GM19467 (cell line): ENCODE data around the gene STAC.
"Not testable (repeated sequence)": the region's sequence is repeated elsewhere in the genome, so short reads cannot be mapped to it uniquely, and the experiment has no call there.

Experiments used
- ATAC-seq: cut with Tn5 transposase; IDR thresholded peaks from one replicate; pipeline ENCODE4 v1.9.1; 2021; ENCODE audit warnings: mild to moderate bottlenecking, moderate library complexity; ENCODE audit not compliant: unreplicated experiment

Gene STAC

DNA sequence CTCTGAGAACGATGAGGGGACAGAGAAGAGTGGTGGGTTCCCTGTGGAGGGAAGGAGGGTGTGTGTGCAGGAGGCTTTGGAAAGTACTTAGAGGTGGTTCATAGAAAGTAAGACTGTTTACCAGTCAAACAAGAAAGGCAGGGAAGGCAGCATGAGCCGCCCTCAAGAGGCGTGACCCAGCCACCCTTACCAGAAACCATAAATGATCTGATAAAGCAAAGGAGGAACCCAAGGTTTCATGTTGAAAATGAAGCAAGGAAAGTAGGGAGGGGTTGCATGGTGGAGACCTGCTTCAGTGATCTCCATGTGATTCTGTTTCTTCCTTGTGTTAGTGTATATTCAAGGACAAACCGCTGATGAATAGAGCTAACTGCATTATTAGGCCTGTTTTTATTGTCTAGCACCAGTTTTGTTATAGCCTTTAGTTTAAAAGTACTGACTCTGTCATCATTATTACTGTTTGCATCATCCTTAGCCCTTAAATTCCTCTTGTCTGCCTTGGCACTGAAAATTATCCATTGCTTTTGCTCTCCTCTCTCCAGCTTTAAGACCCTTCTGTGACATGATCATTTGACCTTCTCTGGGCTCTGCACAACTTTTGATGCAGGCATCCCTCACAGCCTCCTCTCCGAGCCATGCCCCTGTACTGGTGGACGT lies 96.1 kb downstream of the STAC start:
- ATAC-seq: no peak

DNA sequence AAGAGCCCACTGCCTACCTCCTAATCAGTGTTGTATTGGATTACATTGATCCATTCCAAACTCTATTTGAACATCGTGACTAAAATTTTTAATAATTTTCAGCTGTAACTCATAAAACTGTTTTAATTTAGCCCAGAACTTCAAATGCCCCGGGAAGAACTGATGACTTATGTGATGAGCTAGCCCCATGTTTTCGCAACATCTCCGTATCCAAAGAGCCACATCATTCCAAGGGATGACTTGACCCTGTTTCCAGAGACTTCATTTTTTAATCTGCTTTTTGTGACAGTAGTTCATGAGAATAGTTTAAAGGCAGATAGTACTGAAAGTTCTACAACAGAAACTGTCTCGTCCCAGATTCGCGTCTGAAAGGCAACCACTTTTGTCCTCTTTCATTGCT lies 97.4 kb downstream of the STAC start:
- no peak for ATAC-seq

DNA sequence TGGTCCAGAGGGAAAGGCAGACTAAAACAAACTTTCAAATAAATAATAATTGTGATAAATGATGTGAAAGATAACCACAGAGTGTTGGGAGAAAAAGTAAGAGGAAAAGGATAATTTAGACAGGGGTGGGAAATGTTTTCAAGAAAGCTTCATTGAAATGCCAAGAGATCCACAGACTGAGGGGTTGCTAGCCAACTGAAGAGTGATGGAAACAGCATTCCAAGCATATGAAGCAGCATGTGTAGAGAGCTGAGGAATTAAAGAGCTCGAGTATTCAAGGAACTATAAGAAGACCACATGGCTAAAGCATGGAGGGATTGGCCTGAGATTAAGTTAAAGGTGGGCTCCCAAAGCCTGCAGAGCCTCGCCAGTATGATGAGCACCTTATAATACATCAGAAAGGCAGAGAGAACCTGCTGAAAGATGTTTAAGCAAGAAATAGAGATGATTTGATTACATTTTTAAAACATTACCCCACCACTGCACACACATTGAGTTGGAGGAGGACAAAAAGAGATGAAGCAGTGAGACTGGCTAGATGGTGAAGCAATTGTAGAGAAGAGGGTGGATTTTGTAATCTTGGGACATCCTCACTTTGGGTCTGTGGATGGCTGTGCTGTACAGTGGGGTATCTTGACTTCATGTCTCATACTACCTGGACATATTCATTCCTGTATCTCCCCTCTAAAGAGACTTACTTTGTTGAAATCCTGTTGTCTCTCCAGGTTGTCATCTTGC lies 100.8 kb downstream of the STAC start:
- ATAC-seq: no peak

DNA sequence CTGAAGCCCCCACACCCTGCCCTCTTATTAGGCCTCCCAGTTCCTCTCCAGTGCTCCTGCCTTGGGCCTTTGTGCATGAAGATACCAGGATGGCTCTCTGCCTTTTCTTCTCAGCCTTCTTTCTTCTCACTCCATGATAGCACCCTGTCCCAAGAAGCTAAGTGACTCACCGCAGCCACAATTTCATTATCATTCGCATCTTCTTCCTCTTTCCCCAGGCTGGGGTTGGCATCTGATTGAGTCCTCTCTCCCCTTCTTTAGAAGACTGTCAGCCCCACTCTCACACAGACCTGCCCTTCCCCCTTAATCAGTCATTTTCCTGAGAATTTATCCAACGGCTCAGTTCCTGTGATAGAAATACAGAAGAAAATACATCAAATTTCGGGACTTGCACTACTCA lies 102.0 kb downstream of the STAC start:
- no peak for ATAC-seq

DNA sequence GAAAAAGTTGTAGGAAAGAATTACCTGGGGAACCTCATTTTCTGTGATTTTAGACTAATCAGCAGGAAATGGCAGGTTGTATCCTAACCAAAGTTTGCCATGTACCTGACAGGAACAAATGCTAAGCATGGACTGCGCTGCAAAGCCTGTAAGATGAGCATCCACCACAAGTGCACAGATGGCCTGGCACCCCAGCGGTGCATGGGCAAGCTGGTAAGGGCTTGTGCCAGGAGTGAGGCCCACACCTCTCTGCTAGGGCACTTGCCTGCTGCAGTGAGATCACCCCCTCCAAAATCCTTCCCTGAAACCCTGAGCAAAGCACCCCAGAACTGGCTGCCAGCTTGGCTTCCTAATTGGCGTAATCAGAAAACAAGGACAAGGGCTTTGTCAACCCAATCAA lies 102.6 kb downstream of the STAC start:
- no peak for ATAC-seq

DNA sequence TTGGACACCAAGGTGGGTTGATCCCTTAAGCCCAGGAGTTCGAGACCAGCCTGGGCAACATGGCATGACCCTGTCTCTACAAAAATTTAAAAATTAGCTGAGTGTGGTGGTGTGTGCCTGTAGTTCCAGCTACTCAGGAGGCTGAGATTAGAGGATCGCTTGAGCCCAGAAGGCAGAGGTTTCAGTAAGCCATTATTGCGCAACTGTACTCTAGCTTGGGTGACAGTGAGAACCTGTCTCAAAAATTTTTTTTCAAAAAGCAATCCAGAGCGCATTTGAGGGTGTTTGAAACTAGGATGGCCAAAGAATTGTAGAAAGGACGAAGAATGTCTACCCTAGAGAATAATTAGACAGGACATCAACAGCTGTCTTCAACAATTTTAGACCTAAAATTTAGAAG lies 103.4 kb downstream of the STAC start:
- ATAC-seq: no peak

DNA sequence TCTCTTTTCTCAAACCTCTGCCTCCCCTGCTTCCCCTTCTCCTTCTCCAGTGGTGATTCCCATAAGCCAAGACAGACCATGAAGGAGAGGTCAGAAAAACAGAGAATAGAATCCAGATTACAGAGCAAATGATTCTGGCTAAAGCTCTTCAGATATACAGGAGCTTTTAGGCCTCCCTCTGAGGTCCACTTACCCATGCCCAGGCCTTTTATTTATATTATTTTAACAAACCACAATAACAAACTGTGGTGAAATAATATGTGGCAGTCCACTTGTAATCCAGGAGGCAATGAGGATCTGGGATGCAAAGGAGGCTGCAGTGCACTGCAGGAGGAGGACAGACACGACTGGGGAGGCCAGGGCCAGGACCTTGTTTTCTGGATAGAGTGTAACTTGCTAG lies 104.1 kb downstream of the STAC start:
- ATAC-seq: no peak

DNA sequence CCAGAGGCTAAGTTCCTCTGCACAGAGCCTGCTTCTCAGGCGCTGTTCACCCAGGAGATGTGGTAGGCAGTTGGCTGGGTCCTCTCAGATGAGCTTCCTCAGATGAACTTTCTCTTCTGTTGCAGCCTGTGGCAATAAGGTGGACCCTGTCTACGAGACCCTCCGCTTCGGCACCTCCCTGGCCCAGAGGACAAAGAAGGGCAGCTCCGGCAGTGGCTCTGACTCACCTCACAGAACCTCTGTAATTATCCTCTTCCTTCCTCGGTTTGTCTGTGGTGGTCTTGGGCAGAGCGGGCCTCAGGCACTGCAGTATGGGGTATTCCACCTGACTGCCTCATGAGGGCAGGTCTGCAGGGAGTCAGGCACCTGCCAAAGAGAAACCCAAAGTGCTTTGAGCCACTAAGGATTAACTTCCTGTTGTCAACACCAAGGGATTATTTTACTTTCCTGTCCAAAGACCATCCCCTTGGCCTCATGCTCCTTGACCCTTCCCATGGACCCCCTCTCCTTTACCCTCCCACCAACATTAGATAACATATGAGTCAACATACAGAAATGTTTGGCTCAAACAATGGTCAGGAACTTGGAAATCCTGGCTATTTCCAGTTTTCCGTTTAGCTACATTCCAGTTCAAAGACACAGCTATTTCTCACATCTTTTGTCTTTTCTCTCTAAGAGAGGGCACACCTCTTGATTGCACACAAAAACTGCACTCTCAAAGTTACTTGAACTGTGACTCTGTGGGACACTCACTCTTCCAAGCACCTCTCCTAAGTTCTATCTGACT lies 105.9 kb downstream of the STAC start:
- ATAC-seq: no peak

DNA sequence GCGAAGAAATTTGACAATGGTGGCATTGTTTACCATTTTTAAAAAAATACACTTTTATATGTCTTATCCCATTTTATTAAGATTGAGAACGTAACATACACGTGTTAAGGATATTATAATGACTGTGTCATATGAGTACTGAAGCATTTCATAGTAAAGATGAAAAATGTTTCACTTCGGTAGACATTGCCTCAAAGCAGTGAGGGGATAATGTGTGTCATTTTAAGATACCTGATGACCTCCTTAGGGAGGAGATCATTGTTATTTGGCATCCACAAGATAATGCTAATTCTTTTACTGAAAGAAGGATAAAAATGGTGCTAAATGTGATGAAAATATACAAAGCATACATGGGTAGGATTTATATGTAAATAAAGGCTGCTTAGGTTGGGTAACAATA lies 107.3 kb downstream of the STAC start:
- ATAC-seq: no peak

DNA sequence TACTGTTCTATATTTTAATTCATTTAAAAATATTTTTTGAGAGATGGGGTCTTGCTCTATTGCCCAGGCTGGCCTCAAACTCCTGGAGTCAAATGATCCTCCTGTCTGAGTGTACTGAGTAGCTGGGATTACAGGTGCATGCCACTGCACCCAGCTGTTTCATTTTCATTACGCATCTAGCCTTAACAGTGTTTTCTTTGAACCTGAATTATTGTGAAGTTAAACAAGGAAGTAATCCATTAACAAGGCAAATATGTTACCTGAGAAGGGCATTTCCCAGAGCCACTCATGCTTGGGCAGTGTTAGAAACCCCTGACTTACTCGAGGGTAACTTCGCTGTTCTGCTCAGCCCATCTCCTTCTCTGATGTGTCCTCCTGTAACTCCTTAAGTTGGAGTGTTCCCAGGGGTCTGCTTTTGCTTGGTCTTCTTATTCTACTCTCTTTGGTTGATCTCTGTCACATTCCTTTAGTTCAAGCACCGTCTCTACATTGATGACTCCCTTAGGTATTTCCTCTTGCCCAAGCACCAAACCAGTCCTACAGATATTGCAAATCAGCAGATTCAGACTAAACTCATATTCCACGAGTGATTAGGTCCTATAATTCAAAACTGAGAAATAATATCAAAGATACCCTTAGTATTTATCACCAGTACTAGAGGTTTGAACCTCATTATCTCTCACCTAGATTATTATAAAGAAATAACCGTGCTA lies 107.9 kb downstream of the STAC start:
- no peak for ATAC-seq

DNA sequence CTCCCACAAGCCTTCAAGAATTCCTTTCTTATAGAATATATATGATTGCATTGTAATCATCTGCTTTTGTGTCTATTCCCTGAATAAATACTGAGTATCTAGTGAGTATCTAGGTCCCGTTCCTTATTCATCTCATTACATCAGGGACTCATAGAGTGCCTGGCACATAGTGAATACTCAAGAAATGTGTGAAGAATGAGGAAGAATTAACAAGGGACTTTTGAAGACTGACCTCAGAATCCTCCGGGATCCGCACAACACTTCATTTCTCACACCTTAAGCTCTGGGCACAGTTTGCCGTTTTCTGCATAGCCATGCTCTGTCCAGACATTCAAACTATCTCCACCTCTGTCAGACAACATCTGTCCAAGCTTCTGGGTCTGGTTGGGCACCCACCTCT lies 108.8 kb downstream of the STAC start:
- no peak for ATAC-seq

DNA sequence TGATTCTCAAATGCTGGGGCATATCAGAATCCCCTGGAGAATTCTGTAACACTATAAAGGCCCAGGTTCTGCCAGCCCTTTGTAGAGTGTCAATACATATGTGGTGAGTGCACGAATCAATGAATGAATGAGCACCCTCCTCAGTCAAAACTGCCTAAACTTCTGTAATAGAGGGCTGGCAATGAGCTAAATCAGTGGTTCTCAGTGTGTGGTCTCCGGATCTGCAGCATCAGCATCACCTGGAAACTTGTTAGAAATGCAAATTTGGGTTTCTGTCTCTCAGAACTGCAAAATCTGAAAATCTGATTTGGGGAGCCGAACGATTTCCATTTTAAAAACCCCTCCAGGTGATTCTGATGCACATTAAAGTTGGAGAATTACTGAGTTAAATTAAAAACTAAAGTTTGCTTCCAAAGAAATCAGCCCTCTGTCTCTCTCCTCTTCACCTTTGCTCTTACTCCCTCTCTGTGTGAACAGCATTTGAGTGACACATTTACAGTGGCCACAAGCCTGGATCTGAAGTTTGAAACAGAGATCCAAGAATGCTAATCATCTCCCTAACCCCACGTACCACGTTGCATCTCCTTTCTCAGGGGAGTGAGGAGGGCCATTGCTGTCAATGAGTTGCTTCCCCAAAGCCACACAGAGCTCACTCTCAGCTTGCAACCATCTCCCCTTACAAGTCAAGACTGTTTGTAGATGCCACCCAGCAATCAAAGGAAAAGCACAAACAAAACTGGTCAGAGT lies 109.5 kb downstream of the STAC start:
- no peak for ATAC-seq

DNA sequence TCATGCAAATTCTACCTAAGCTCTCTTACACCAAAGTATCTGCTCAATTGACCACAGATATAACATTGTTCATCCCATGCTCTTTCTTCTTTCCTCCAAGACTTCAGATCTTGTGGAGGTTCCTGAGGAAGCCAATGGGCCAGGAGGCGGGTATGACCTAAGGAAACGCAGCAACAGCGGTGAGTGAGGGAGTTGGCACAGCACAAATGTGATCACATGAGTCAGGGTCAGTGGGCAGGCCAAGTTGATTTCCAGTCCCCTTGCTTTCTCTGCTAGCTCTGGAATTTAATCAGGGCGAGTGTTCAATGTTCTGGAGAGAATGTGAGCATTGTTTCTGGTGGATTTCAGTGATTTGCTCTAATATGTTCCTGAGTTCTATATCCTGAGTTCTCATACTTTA lies 112.7 kb downstream of the STAC start:
- no peak for ATAC-seq

DNA sequence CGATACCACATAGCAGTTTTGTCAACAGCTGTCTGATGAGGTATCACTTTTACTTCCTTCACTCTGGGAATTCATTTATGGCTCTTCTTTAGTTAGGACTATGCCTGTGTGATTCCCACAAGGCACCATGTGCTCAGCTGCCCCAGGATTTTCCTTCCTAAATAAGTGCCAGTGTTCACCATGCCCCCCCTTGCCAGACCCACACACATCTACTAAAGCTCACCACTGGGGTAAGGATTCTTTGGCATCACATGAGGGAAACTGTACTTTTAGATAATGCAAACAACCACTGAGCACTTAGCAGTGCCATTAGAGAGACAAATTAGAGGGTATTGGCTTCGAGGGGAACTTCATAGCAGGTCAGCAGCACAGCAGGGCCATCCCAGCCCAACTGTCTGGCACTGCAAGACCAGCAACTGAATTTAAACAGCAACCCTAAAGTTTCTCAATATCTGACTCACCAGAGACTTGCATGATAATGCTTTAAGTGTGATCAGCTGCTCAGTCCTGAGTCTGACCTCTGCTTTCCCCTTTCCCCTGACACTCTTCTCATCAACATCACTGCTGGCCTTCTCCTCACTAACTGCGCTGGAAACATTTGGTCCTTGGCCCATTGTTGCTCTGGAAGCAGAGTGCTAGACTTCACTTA lies 114.3 kb downstream of the STAC start:
- ATAC-seq: no peak

DNA sequence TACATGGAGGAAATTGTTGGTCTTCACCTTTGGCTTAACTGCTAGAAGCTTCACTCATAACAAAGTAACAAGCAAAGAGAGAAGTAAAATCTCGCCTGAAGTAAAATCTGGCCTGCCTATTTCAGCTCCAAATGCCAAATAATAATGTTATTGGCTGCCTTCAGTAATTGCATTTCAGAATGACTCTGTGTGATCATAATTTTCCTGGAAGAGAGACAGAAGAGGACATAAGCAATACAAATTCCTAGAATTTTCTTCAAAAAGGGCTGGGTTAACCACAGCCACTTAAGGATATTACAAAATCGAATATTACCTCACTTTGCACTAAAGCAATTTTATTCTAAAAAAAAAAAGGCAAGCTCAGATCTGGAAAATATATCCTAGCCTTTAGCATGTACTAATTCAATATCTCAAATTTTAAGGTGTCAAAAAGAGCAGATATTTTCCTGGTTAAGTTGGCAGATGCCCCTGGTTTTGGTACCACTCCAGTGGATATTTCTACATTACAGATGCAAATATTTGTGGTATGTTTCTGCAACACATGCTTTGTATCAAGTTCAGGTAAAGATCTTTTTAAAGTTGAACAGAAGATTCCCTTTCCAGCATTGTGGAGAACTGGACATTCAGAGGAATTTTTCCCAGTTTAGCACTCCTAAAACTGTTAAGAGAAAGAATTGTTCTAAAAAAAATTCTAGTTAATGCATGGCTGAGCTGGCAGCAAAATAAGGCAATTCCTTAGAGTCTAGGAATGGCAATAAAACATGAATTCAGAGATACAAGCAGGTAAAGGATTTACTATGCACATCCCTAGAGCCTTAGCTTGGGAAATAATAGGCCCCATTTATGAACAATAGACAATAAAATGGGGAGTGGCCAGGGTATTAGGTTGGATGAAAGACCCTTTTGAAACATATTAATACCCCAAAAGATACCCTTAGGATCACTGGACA lies 116.7 kb downstream of the STAC start:
- ATAC-seq: no peak

DNA sequence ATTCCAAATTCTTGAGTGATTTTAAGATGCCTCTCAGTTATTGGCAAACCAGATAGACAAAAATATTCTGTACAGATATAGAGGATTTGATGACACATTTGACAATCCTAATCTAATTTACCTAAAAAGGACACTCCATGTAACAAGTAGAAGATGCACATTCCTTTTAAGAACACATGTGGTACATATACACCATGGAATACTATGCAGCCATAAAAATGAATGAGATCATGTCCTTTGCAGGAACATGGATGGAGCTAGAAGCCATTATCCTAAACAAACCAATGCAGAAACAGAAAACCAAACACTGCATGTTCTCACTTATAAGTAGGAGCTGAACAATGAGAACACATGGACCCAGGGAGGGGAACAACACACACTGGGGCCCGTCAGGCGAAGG lies 119.7 kb downstream of the STAC start:
- not testable (repeated sequence) for ATAC-seq

DNA sequence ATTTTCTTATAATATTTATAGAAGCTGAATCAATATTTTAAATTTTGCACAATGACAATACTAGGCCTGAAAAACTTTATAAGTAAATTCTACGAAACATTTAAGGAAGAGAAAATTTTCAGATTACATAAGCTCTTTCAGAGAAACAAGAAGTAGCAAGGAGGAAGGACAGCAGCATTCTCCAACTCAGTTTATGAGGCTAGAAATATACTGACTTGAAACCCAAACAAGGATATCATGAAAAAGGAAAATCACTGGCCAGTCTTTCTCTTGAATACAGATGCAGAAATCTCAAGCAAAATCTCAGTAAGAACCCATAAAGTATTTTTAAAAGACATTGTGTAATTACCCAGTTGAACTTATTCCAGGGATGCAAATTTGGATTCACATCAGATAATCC lies 121.3 kb downstream of the STAC start:
- no peak for ATAC-seq

DNA sequence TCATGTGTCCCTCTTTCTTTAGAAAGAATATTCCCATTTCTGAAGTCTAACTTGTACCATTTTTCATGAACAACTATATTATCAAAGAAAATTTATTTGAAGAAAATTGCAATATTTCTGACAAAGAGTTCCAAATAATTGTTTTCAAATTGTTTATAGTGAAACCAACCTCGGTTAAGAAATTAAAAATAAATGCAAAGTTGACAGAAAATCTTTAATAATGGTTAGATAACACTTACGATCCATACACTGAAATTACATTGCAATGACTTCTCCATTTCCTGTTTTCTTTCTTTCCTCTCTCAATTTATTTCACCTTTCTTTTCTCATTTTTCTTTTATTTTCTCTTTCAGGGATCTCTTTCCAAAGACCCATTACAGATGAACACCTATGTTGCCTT lies 125.1 kb downstream of the STAC start:
- no peak for ATAC-seq
